Stimulated activated naive CD4-positive, alpha-beta T cell treated with Interleukin-2 at 50 U/mL for 16 hours (primary cell): ENCODE data around the gene RAB35.
A peak's percentile ranks its signal among the peaks of the same experiment; 100 is the strongest.

Experiments used
- DNase-seq: peaks from one replicate; lab custom pipeline; 2025; lab: John Stamatoyannopoulos, UW

RAB35 gene

DNA sequence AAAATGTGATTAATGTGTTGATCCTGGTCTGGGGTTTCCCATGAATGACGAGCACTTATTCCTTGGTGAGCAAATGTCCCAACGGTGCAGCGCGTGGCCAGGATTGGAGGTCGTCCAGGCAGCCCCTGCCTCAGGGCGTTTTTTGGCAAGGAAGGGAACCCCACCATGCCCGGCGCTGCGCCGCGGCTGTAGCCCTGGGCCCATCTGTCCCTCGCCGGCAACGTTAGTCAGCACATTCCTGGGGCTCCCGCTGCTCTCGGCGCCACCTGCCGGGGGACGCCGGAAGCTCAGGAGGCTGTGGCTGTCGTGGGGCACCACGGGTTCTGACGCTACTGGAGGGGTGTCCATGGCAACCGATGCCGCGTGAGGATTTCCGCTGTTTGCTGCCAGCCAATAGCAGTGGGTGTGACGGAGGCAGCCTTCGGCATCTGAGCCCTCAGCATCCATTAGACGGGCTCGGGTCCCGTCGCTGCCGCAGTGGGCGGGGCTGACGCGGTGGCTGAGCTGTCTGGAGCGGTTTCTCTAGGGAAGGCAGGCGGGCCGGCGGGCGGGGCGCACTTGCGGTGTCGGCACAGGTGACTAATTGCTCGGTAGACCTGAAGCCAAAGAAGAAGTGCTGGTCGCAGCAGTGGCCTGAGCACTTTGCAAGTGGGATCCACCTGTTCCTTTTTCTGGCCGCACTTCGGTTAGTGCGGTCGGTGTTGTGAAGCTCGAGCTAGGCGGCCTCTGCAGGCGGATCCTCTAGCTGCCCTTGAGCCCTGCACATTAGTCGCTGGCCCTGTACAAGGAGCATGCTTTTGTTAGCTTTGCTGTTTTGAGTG lies 29.5 kb downstream of the RAB35 start:
- peak; percentile 99 for DNase-seq

GRCh38 chr12:120085920-120086645 lies 30.5 kb downstream of the RAB35 start:
- DNase-seq: no peak

- no peak for DNase-seq
These were observed 34.9 kb downstream of the RAB35 start for GRCh38 chr12:120081641-120082040.

DNA sequence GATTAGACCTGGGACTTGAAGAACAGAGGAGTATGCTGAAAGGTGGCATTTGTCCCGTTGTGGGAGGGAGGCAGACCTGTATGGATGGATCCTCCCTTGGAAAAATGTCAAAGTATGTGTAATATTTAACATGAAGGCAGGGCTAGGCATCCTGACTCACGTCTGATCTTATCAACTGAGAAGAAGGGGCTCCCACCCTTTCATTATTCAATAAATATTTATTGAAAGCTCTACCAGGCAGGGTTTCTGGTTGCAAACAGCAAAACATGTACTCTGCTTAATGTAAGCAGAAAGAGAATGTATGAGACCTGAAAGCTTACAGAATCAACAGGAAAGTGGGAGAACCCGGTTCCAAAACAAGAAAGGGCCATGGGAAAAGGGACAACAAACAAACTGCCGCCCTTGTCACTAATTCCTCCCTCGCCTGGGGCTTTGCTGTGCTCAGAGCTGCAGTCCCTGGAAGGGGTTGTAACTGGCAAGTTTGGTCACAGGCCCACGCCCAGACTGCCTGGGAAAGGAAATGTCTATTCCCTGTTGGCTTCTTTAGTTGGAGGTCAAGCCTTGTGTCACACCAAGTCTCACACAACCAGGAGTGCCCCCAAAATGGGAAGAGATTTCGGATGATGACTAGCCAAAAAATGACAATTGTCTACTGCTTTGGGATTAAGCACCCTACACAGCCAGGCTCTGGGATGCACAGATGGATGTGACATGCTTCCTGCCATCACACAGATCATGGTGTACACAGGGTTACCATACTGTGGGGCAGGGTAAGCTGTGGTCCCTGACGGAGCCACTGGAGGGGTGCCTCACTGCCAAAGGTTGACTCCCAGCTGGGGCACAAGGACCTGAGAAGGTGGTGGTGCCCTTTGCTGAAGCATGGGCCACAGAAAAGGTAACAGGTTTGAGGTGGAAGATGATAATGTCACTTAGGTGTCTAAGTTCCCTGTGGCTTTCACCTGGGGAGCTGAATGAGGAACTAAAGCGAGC lies 36.8 kb downstream of the RAB35 start:
- no peak for DNase-seq

DNA sequence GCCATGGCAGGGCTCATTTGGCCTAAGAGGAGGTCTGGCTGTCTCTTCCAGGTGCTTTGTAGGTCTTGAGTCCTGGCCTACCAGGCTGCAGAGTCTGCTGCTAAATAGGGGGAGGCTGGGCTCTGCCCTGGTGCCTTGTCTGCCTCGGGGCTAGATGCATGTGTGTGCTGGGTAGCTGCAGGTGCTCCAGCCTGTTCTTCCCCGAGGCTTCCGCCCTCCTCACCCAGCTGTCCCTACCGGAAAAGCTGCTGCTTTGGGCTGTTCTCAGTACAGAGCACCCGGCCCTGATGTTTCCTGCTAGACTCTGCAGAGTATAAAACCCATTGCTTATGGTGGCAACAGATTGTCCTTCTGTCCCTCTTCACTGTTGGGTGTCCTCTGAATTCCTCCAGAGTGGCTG lies 37.7 kb downstream of the RAB35 start:
- no peak for DNase-seq

- no peak for DNase-seq
These were observed 39.3 kb downstream of the RAB35 start for GRCh38 chr12:120077260-120077659.

- no peak for DNase-seq
These were observed 39.9 kb downstream of the RAB35 start for GRCh38 chr12:120076651-120077050.

GRCh38 chr12:120075034-120075616 lies 41.4 kb downstream of the RAB35 start:
- no peak for DNase-seq

- no peak for DNase-seq
These were observed 43.9 kb downstream of the RAB35 start for GRCh38 chr12:120072472-120073249.

DNA sequence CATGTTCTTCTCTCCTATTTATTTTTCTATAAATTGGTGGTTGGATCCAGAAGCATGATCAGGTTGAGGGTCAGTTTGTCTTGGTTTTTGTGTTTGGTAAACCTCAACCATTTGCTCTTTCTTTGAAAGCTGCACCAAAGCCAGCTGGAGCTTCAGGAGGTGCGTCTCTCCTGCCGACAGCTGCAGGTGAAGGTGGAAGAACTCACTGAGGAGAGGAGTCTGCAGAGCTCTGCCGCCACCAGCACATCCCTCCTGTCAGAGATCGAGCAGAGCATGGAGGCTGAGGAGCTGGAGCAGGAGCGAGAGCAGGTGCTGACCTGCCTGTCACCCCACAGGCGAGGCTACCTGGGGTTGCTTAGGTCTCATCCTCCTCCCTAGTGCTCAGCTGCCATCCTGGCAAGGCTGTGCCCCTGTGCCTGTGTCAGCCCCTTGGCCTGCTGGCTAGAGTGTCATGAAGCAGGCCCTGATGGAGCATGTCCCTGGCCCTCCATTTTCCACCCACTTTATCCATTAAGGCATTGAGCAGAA lies 45.0 kb downstream of the RAB35 start:
- no peak for DNase-seq

- no peak for DNase-seq
These were observed 47.3 kb downstream of the RAB35 start for GRCh38 chr12:120069278-120069677.

- no peak for DNase-seq
These were observed 48.7 kb downstream of the RAB35 start for GRCh38 chr12:120067901-120068300.

- DNase-seq: no peak
These were observed 49.3 kb downstream of the RAB35 start for GRCh38 chr12:120067084-120067869.

DNA sequence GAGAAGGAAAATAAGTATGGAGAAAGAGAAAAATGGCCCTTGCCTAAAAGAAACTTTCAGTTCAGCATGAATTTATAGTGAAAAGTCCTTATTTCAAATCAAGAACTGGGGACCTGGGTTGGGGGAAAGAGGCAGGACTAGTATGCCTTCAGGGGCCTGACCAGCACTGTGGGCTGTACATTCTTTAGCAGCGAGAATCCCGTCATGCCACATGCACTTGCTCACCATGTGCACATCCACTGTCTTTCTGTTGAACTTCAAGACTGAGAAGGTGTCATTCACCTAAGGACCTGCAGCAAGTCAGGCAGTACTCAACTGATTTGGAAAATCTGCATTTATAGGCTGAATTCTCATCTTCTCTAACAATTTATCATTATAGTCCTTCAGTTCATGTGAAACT lies 50.2 kb downstream of the RAB35 start:
- DNase-seq: no peak

DNA sequence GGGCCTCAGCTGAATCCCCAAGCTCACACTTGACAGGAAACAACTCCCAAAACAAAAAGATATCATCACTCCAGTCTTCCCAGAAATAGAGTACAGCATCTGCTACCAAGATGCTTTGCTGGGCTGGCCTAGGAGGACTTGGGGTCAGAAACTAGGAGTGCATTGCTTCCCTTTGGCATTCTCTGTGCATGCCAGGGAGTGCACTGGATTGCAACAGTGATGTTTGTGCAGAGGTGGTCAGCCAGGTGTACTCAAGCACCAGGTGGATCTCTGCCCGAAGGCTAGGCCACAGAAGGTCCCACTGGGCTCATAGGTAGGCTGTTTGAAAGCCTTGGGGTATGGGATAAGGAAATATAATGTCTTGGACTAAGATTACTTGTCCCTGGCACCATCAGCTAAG lies 51.1 kb downstream of the RAB35 start:
- DNase-seq: no peak

- DNase-seq: no peak
These were observed 52.3 kb downstream of the RAB35 start for GRCh38 chr12:120064054-120064940.

DNA sequence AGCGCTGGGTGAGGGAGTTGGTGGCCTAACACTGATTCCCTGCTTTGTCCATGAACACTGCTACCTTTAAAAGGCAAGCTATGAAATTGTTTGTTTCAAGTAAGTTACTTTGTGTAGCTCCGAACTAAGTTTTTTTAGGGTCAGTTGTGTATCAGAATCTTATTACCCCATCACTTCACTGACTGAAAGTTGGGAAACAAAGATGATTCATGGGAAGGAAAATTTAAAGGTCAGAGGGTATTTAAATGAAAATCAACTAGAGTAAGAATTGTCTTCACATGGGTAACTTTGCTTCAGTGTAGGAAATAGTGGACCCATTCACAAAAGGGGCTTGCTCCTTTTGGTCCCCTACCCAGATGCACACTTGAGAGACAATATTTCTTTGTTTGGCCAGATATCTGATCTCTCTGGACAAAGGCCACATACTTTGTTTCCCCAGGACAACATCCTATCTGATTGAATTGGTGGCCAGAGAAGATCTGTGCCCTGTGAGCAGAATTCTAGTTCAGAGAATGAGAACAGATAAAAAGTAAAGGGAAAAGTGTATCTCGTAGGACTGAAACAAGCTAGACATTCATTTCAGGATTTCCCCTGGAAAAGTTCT lies 53.5 kb downstream of the RAB35 start:
- no peak for DNase-seq

DNA sequence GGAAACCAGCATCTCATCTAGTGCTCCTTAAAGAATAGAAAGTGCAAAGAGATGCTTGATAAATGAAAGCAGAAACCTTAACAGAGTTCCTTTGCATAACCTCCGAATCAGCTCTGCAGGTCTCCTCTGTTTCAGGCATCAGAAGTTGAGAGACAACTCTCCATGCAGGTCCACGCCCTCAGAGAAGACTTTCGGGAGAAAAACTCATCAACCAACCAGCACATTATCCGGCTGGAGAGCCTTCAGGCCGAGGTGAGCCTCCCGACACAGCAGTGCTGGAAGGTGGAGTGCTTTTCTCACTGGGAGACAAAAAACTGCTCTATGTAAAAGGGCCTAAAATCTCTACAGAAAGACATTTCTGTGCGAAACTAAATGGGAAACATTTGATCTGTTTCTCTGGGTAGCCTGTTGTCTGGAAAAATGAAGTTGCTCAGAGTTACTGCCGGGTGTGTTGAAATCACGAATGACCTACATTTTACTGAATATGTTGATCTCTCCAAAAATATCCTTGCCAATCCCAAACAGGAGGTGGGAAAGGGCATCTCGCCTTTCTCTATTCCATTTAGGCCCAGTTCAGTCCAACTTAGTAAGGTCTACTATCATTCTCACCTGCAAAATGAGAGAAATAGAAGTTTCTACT lies 54.9 kb downstream of the RAB35 start:
- DNase-seq: no peak
